Activated CD4-positive, alpha-beta T cell treated with anti-CD3 and anti-CD28 coated beads, Interleukin-2, amount 10 ng/mL, durations not matched to agents 7 days and 5 days (primary cell): ENCODE measurements around the gene TRH. TPM values are rescaled to one million over a fixed set of nuclear protein-coding genes. Genes with fewer than 3 reads are reported as not detected.

Experiments used
- CTCF ChIA-PET: fragments of 350-600 bp; sonication (Branson Sonifier 250); formaldehyde crosslinking; loops from one replicate; lab custom pipeline; 2021; ENCODE audit warnings: antibody characterized with exemption; lab: Charles Lee
- POLR2A ChIA-PET: fragments of 350-600 bp; sonication (Branson Sonifier 250); formaldehyde crosslinking; loops from one replicate; lab custom pipeline; 2021; ENCODE audit warnings: antibody characterized with exemption; lab: Charles Lee
- DNase-seq: peaks from one replicate; pipeline ENCODE4 v3.0.0-alpha.2; 2020
- H3K27ac Mint-ChIP-seq: one replicate; pipeline ENCODE4 v1.8.0; 2021; ENCODE audit warnings: mild to moderate bottlenecking, moderate library complexity, mixed read lengths
- H3K27me3 Mint-ChIP-seq: one replicate; pipeline ENCODE4 v1.8.0; 2021; ENCODE audit warnings: mixed read lengths
- H3K36me3 Mint-ChIP-seq: one replicate; pipeline ENCODE4 v1.8.0; 2021; ENCODE audit warnings: low read depth, mixed read lengths
- H3K4me1 Mint-ChIP-seq: one replicate; pipeline ENCODE4 v1.8.0; 2021; ENCODE audit warnings: mixed read lengths
- H3K4me3 Mint-ChIP-seq: one replicate; pipeline ENCODE4 v1.8.0; 2021; ENCODE audit warnings: mild to moderate bottlenecking, moderate library complexity, mixed read lengths
- H3K9me3 Mint-ChIP-seq: one replicate; pipeline ENCODE4 v1.8.0; 2021; ENCODE audit warnings: mixed read lengths
- total RNA-seq, 2 experiments: library from RNA; stranded (reverse); gene quantifications; one replicate each; pipeline ENCODE4 v1.2.3, GENCODE V29; 2021

Gene TRH
- total RNA-seq, 2 experiments from 2014 or later = not detected

- Mint-ChIP-seq H3K9me3 (no peaks in the 10 kb centered on the region), H3K4me3 (no peak overlapping the region), H3K27ac (no peak overlapping the region), H3K36me3 (no peaks in the 10 kb centered on the region), H3K27me3 (peaks cover 56% of the 10 kb centered on the region), H3K4me1 (peaks cover 7% of the 10 kb centered on the region)
- no peak for DNase-seq
- ChIA-PET POLR2A (no interaction called here), CTCF (no interaction called here)
Observed at GRCh38 chr3:129971351-129972052, 3.0 kb upstream of the TRH start.

DNA sequence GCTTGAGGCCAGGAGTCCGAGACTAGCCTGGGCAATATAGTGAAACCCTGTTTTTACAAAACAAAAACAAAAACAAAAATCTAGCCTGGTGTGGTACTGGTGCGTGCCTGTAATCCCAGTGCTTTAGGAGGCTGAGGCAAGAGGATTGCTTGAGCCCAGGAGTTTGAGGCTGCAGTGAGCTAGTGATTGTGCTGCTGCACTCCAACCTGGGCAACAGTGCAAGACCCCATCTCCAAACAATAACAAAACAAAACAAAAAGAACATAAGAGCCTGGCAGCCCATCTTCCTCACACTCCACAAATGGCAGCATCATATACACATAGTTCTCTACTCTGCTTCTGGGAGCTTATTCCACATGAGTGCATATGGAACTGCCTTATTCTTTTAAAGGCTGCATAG lies 2.2 kb upstream of the TRH start:
- no peak overlapping the region for H3K4me3 Mint-ChIP-seq
- peaks cover 7% of the 10 kb centered on the region for H3K4me1 Mint-ChIP-seq
- DNase-seq = no peak
- CTCF ChIA-PET = no interaction called here
- peaks cover 58% of the 10 kb centered on the region for H3K27me3 Mint-ChIP-seq
- H3K36me3 Mint-ChIP-seq = no peaks in the 10 kb centered on the region
- H3K9me3 Mint-ChIP-seq = no peaks in the 10 kb centered on the region
- no peak overlapping the region for H3K27ac Mint-ChIP-seq
- POLR2A ChIA-PET = no interaction called here

DNA sequence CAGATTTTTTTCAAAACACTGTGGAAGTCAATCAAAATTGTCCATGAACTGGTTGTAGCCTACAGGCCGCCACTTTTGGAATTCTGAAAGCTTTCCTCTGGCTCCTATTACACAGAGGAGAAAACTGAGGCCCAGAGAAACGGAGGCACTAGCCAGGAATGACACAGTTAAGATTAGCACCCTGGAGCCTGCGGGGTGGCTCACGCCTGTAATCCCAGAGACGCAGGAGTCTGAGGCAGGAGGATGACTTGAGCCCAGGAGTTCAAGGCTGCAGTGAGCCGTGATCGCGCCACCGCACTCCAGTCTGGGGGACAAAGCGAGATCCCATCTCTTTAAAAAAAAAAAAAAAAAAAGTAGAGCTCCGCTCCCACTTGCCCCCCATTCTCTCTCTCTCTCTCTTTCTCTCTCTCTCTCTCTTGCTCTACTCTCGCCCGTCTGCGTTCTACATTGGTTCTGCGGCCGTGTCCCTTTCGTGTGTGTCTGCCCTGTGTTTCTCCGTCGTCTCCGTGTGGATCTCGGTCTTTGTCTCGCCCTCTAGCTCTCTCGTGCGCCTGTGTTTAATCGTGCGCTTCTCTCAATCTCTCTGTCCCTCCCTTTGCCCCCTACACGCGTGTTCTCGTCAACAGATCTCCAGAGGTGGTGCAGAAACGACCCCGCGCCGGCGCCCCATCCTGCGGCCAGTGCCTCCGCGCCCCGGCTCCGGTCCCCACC lies 512 bp upstream of the TRH start:
- Mint-ChIP-seq H3K27me3 (peaks cover 67% of the 10 kb centered on the region), H3K9me3 (no peaks in the 10 kb centered on the region), H3K4me3 (no peak overlapping the region), H3K4me1 (peaks cover 7% of the 10 kb centered on the region), H3K27ac (no peak overlapping the region), H3K36me3 (no peaks in the 10 kb centered on the region)
- CTCF ChIA-PET = interaction anchor here (0.6 to 2.5 kb wide), 2 partner anchors 10 to 37 kb away, joined by 3 to 9 read pairs; no protein-coding TSS in a partner anchor
- no peak for DNase-seq
- POLR2A ChIA-PET = no interaction called here

DNA sequence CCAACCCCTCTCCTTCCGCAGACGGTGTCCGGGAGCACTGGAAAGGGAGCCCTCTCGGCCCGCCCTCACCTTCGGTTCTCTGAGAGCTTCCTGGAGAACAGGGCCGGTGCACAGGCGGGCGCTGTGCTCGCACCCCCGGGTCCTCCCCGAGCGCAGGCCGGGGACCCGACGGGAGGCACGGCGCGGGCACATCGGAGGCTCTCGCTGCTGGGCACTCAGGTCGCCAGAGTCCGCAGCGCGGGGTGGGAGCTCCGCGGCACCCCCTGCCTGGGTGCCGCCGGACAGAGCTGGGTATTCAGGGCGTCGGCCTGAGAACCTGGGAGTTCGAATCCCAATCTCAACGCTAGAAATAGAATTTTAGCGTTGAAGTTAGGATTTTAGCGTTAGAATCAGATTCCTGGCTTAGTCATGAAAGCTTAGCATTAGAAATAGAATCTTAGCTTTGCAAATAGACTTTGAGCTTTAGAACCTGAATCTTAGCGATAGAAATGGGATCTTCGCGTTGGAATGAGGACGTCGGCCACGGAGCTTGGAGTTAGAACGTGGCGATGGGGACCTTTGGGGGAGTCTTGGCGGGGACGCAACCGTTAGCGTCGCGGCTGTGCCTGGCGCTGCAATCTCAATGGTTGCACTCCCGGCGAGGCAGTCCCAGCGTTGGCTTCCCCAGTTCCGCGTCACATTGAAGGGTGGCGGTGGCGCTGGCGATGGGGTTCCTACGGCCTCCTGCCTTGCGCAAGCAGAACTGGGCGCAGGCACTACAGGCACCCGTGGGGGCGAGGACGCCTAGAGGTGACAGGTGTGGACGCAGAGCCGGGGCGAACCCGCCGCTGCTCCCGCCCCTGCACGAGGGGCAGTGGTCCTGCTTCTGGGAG lies 549 bp downstream of the TRH start:
- no peak for DNase-seq
- Mint-ChIP-seq H3K36me3 (no peaks in the 10 kb centered on the region), H3K4me1 (peaks cover 7% of the 10 kb centered on the region), H3K9me3 (no peaks in the 10 kb centered on the region), H3K27me3 (peaks cover 63% of the 10 kb centered on the region), H3K4me3 (peak overlapping the region; percentile 0), H3K27ac (no peak overlapping the region)
- ChIA-PET POLR2A (no interaction called here), CTCF (interaction anchor here (2.5 kb wide), 1 partner anchor 9 kb away, joined by 9 read pairs; no protein-coding TSS in a partner anchor)

DNA sequence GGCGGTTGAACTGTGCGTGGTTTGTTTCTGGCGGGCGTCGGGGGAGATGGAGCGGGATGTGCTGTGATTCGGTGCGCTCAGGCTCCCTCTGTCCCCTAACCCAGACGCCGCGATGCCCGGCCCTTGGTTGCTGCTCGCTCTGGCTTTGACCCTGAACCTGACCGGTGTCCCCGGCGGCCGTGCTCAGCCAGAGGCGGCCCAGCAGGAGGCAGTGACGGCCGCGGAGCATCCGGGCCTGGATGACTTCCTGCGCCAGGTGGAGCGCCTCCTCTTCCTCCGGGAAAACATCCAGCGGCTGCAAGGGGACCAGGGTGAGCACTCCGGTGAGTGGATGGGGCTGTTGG lies 1.2 kb downstream of the TRH start:
- CTCF ChIA-PET = interaction anchor here (2.5 kb wide), 1 partner anchor 8 kb away, joined by 9 read pairs; no protein-coding TSS in a partner anchor
- H3K4me1 Mint-ChIP-seq = peaks cover 7% of the 10 kb centered on the region
- H3K36me3 Mint-ChIP-seq = no peaks in the 10 kb centered on the region
- peaks cover 61% of the 10 kb centered on the region for H3K27me3 Mint-ChIP-seq
- DNase-seq = no peak
- POLR2A ChIA-PET = no interaction called here
- no peak overlapping the region for H3K27ac Mint-ChIP-seq
- no peaks in the 10 kb centered on the region for H3K9me3 Mint-ChIP-seq
- H3K4me3 Mint-ChIP-seq = no peak overlapping the region

- H3K4me3 Mint-ChIP-seq = no peak overlapping the region
- POLR2A ChIA-PET = no interaction called here
- CTCF ChIA-PET = no interaction called here
- H3K36me3 Mint-ChIP-seq = no peaks in the 10 kb centered on the region
- H3K27ac Mint-ChIP-seq = no peak overlapping the region
- DNase-seq = no peak
- H3K27me3 Mint-ChIP-seq = peaks cover 60% of the 10 kb centered on the region
- H3K9me3 Mint-ChIP-seq = no peaks in the 10 kb centered on the region
- H3K4me1 Mint-ChIP-seq = peaks cover 7% of the 10 kb centered on the region
Observed at GRCh38 chr3:129976286-129976685, 1.8 kb downstream of the TRH start.

DNA sequence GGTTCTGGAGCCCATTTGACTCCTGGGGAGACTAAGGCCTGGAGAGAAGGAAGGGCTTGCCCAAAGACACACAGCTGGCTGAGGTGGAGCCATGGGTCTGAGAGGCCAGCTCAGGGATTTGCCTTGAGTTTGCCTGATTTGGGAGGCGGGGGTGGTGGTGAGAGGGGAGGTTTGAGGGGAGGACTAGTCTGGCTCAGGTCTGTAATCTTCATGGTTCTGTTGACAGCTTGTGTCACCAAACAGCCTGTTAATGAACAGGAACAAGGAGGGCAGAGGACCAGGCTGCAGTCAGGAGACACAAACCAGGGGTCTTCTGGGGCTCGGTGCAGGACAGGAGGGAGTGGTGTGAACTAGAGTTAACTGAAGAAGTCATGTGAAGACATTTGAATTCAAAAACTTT lies 3.6 kb downstream of the TRH start:
- Mint-ChIP-seq H3K4me1 (peaks cover 7% of the 10 kb centered on the region), H3K27ac (no peak overlapping the region), H3K9me3 (no peaks in the 10 kb centered on the region), H3K36me3 (no peaks in the 10 kb centered on the region), H3K27me3 (peaks cover 50% of the 10 kb centered on the region), H3K4me3 (no peak overlapping the region)
- POLR2A ChIA-PET = no interaction called here
- DNase-seq = no peak
- CTCF ChIA-PET = no interaction called here

- H3K27ac Mint-ChIP-seq = no peak overlapping the region
- peaks cover 35% of the 10 kb centered on the region for H3K27me3 Mint-ChIP-seq
- H3K4me3 Mint-ChIP-seq = no peak overlapping the region
- H3K4me1 Mint-ChIP-seq = peaks cover 5% of the 10 kb centered on the region
- no peak for DNase-seq
- POLR2A ChIA-PET = no interaction called here
- CTCF ChIA-PET = no interaction called here
- H3K9me3 Mint-ChIP-seq = no peaks in the 10 kb centered on the region
- no peaks in the 10 kb centered on the region for H3K36me3 Mint-ChIP-seq
Observed at GRCh38 chr3:129979905-129980304, 5.4 kb downstream of the TRH start.

DNA sequence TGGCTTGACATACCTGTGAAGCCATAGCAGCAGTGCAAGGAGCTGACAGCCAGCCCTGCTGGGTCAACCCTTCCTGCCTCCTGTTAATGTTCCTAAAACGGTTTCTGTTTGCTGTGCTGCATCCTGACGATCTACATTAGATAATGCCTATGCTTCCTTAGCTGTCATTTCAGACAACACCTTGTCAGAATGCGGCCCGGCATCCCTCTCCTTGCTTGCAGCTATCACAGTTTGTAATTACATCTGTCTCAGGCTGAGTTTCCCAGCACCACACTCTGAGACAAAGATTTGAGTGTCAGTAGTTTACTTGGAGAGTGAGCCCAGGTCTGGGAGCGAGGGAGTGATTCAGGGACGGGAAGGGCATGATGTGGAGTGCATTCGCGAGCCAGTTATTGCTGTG lies 9.0 kb downstream of the TRH start:
- peaks cover 7% of the 10 kb centered on the region for H3K27me3 Mint-ChIP-seq
- no peak overlapping the region for H3K4me3 Mint-ChIP-seq
- POLR2A ChIA-PET = no interaction called here
- CTCF ChIA-PET = interaction anchor here (0.7 to 2.2 kb wide), 2 partner anchors 9 to 20 kb away, joined by 3 to 9 read pairs; partner anchors contain the start of gene TRH
- no peak overlapping the region for H3K27ac Mint-ChIP-seq
- no peaks in the 10 kb centered on the region for H3K36me3 Mint-ChIP-seq
- no peak for DNase-seq
- no peaks in the 10 kb centered on the region for H3K9me3 Mint-ChIP-seq
- H3K4me1 Mint-ChIP-seq = no peaks in the 10 kb centered on the region

DNA sequence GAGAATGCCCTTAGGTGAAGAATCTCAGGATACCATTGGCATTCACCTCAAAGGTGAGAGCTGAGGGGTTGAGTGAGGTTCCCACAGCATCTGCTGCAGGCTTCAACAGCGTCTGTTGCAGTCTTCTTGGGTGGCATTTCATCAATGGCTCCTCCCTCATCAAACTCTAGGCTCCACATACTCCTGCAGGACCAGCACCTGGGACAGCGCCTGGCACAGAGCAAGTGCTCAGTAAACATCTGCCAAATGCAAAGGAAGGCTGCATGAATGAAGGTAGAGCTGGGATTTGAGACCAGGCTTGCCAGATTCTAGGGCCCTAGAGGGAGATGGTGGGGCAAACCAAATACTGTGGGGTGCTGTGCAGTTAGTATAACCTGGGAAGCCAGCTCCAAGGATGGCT lies 9.6 kb downstream of the TRH start:
- Mint-ChIP-seq H3K4me3 (no peak overlapping the region), H3K4me1 (no peaks in the 10 kb centered on the region), H3K27me3 (peaks cover 7% of the 10 kb centered on the region), H3K27ac (no peak overlapping the region), H3K9me3 (no peaks in the 10 kb centered on the region), H3K36me3 (no peaks in the 10 kb centered on the region)
- no peak for DNase-seq
- ChIA-PET POLR2A (no interaction called here), CTCF (interaction anchor here (0.7 to 2.2 kb wide), 2 partner anchors 10 to 21 kb away, joined by 3 to 9 read pairs; partner anchors contain the start of gene TRH)

- no peaks in the 10 kb centered on the region for H3K4me1 Mint-ChIP-seq
- peaks cover 7% of the 10 kb centered on the region for H3K27me3 Mint-ChIP-seq
- POLR2A ChIA-PET = no interaction called here
- no peaks in the 10 kb centered on the region for H3K9me3 Mint-ChIP-seq
- H3K4me3 Mint-ChIP-seq = no peak overlapping the region
- no peak overlapping the region for H3K27ac Mint-ChIP-seq
- CTCF ChIA-PET = no interaction called here
- H3K36me3 Mint-ChIP-seq = no peaks in the 10 kb centered on the region
- no peak for DNase-seq
Observed at GRCh38 chr3:129985113-129985512, 10.6 kb downstream of the TRH start.

GRCh38 chr3:129988429-129988828 lies 13.9 kb downstream of the TRH start:
- no peak for DNase-seq
- Mint-ChIP-seq H3K4me1 (no peaks in the 10 kb centered on the region), H3K27ac (no peak overlapping the region), H3K36me3 (no peaks in the 10 kb centered on the region), H3K27me3 (peaks cover 2% of the 10 kb centered on the region), H3K4me3 (no peak overlapping the region), H3K9me3 (no peaks in the 10 kb centered on the region)
- ChIA-PET CTCF (interaction anchor here (0.5 kb wide), 1 partner anchor 112 kb away, joined by 3 read pairs; no protein-coding TSS in a partner anchor), POLR2A (no interaction called here)
